ENCODE data around the gene SERTAD2.

Gene SERTAD2

DNA sequence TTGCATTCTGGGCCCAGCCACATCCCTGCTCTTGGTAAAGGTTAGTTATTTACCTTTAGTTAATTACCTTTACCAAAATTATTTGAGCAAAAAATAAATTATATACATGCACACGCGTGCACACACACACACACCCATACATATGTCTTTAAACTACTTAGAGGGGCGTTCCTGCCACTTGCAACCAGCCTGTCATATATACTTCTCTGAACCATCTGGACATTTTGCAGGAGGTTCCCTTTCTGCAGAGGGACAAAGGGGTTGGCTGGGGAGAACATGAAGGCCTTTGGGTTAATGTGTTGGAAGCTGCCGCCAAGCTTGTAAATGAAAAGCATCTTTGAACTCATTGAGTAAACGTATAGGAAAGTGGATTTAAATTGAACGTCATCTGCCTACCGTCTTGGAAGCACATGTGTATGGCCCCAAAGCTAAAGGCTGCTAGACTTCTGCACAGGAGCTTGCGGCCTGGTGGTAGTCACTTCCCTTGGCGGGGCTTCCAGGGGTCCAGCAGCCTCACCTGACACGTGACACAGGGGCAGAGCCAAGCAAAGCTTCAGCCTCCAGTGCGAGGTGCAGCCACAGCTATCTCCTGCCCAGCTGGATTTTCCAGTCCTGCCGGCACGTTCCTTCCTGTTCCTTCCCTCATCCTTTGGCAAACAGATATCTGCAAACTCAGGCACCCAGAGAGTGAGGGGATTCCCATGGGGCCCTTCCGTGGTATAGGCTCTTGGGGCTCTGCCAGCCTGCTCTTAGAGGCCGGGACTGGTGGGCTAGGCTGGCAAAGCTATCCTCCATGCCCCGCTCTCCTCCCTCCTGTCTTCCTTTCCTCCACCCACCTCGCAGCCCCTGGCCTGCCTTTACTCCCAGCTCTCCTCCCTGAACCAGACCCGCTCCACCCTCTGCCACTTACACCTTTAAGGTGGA is 46.1 kb downstream of the SERTAD2 start:
- no peak for DNase-seq

DNA sequence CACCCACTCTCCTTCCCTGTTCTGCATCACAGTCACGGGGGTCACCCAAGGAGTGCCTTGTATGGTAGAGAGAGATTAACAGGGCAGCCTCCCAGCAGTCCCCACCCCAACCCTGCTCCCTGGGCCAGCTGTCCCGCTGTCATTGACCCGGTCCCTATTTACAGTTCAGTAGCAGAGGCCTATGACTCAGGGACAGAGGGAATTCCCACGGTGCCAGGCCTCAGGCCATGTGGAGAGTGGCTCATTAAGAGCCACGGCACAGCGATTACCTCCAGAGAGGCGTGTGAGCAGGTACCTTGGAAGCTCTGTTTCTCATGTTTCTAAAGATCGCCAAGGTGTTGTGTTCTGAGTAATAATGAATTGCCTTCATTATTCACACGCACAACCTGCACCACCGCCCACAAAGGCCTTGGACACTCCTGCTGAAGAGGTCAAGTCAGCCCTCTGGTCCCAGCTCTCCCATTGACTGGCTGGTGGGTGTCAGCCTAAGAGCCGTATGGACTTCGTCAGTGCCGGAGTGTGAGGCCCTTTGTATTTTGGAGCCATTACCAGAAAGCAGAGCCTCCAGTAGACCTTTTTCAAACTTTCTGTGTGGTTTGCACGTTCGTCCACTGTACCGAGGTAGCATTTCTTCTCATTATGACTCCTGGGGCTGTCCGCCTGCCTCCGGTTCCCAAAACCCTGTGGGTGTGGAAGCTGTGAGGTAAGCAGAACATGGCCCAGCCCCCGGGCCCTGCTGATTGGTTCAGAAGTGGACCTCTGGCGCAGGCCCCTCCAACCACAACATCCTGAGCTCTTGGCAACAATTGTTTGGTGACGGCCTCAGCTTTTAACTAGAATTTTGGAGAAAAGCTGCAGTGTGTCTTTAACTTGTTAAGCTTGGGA is 47.0 kb downstream of the SERTAD2 start:
- DNase-seq, result no peak

DNA sequence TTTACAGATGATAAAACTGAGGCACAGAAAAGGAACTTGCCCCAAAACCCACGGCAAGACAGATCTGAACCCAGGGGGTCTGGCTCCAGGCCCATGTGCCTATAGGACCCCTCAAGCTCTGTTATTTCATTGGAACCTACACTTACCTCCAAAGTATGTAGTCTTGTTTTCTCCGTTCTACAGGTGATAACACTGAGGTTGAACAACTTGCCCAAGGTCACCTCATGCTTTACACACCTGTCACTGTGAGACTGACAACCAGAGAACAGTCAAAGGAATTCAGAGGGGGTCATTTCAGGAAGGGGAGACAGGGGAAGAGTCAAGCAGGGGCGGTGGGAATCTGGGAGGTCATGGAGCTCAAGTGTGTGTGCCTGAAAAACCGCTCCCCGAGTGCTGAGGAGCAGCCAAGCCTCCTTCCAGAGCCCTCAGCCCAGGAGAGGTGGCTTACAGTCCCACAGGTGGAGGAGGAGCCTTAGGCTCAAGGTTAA is 47.7 kb downstream of the SERTAD2 start:
- DNase-seq, result no peak

DNA sequence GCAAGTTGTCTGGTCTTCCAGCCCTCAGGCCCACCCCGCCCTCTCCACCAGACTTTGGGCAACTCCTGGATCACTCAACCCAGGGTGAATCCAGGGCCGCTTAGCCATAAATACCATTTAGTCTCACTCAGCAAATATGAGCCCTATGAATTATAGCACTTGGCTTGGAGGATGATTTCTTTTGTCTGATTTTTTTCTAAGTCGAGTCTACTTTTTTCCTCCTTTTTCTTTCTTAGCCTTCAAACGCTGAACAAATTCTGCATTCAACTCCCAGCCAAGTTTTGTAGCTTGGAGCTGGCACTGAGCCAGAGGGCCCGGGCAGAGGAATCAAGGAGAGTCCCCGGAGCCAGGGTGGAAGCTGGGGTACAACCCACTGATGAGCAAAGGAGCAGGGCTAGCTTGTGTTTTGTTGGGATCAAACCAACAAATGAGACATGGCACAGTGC is 48.7 kb downstream of the SERTAD2 start:
- no peak for DNase-seq

DNA sequence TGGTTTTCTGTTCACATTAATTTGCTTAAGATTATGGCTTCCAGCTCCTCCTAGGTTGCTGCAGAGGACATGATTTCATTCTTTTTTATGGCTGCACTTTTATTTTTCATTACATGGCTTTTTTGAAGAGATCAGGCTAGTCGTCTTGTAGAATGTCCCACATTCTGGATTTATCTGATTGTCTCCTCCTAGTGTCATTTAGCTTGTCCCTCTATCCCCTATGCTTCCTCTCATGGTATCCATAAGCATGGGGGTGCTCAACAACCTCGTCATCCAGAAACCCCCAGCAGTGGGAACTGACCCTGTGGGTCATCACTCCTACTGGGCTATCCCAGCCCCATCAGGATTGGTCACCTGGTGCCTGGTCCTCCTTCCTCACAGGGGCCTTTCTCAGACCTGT is 49.6 kb downstream of the SERTAD2 start:
- no peak for DNase-seq

DNA sequence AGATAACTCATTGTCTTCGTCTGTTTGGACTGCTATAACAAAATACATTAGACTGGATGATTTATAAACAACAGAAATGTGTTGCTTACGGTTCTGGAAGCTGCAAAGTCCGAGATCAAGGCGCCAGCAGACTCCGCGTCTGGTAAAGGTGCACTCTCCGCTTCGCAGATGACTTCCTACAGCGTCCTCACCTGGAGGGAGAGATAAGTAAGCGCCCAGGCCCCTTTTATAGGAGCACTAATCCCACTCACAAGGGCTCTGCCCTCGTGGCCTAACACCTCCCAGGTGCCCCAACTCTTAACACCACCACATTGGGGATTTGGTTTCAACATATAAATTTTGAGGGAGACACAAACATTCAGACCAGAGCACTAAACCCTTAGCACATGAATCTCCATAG is 51.3 kb downstream of the SERTAD2 start:
- DNase-seq, result no peak

DNA sequence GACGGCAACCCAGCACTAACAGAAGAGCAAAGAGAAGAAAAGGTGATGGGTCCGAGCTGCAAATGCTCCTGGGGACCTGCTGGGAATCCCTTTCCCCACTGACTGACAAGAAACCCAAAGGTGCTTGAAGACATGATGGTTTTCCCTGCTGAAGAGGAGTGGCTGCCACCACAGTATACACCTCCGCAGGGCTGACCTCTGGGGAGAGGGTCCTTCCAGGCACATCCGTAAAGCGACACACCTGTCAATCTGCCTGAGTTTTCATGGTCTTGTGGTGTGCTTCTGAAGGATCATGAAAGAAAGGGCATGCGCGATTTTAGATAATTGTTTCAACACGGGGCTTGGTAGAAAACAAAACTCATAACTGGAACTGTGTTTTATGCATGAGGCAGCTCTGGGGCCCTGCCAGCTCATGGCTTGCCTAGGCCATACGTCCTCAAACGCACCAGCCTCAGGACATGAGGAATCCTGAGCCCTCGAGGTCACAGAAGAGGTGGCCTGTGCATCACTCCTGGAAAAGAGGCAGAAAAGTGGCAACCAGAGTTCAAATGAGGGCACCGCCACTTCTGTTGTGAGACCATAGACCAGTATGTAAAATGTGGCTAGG is 51.8 kb downstream of the SERTAD2 start:
- no peak for DNase-seq

DNA sequence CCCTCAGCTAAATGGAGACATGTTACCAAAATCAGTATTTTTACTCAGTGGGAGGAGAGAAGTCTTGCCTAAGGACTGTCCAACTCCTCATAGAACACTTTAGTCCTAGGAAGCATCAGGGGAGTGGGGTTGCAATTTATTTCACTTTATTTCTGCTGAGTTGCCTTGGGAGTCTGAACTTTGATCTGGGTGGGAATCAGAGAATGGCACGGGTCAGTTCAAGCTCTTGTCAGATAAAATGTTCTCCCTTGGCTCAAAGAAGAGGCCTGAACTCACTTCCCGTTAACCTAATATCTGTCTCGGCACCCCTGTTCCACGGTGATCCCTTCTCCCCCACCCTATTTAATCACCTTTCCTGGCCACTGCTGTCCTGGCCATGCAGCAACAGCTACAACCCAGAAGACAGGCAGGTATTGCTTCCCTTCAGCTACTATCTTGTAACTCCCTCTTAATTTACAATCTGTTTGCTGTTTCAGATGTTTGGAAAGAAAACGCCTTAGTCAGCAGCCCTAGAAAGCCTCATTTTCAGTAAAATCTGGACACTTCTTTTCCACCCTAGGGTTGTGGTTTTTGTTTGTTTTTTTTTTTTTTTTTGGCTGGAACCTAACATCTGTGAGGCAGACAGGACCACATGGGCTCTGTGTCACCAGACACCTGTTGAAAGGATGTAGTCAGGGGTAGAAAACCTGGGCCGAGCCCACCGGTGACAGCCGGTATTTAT is 52.5 kb downstream of the SERTAD2 start:
- DNase-seq, result no peak

DNA sequence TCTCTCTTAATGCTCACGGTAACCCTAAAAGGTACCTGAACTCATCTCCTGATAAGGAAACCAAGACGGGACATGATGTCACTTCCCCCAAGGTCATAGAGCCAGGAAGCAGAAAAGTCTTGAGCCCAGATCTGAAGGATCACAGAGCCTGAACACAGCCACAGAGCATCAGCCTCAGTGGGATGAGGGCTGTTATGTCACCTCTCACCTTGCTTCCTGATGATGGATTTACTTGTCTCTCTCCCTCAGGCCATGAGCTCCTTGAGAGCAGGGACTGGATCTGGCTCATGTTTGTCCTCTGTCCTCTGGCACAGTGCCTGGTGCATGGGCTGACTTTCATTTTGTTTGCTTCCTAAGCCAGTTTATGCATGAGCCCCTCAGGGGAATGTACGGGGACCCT is 54.2 kb downstream of the SERTAD2 start:
- DNase-seq, result no peak

DNA sequence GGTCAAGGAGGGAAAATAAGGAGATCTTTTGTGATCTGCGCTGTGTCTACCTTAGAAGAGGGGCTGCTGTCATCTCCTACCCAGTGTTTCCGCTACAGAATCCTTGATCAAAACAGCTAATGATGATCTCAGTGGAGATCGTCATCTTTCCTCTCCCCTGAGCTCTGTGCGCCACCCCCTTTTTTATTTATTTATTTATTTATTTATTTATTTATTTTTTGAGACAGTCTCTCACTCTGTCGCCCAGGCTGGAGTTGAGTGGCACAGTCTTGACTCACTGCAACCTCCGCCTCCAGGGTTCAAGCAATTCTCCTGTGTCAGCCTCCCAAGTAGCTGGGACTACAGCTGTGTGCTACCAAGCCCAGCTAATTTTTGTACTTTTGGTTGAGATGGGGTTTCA is 55.5 kb downstream of the SERTAD2 start:
- no peak for DNase-seq

DNA sequence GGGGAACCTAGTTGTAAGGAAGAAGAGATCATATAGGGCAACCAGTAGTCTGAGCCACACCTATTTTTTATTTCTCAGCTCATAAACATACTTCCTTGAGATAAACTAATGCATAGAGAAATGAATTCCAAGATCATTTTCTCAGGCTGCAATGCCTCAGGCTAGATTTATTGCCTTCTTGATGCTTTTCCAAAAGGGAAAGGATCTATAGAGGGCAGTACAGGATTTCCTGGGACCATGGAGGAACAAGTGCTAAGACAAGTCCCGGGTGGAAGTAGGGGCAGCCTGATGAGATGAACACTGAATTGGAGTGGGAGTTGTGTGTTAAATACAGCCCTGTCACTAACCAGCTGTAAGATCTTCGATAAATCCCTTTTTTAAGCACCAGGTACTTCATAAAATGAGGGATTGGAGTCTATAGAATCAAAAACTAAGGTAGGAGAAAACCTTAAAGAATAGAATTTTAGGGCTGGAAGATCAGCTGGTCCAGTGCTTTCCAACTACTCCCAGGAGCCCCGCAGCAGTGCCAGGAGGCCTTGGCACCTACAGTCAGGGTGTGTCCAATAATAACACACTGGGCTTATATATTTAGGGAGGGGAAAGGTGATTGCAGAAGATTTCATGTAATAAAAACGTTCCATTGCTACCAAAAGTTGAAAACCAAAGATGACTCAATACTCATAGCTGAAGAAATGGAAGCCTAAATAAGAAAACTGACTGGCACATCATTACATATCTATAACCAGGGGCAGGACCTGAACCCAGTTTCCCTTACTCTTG is 58.1 kb downstream of the SERTAD2 start:
- no peak for DNase-seq

DNA sequence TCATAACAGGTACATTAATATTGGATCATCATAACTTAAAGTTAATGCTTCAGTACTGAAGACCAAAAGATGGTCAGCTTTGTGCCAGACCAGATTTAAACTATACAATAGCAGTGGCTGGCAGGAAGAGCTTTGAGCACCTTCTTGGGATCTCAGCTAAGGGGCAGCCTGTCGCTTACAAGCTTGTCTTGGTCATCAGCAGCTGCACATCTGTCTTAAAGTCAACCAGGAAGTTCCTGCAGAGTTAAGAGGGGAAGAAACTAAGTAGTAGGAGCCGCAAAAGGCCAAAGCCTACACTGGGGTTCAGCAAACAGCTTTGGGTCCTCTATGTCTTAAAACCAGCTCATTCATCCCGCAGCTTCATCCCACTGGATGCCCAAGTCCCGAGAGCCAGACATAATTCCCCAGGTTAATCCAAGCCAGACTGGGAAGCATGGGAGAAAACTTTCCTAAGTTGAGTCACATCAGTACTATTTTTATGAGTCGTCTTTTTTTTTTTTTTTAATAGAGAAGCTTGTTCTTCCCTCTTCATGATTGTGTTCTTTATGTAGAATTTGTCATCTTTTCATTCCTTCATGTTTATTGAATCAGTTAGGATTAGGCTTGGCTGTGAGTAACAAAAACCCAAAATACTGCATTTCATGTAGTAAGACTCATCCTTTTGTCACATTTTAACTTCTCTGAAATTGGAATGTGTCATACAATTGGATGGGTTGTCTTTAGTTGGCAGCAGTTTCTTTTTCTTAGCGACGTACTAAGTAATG is 59.3 kb downstream of the SERTAD2 start:
- no peak for DNase-seq

DNA sequence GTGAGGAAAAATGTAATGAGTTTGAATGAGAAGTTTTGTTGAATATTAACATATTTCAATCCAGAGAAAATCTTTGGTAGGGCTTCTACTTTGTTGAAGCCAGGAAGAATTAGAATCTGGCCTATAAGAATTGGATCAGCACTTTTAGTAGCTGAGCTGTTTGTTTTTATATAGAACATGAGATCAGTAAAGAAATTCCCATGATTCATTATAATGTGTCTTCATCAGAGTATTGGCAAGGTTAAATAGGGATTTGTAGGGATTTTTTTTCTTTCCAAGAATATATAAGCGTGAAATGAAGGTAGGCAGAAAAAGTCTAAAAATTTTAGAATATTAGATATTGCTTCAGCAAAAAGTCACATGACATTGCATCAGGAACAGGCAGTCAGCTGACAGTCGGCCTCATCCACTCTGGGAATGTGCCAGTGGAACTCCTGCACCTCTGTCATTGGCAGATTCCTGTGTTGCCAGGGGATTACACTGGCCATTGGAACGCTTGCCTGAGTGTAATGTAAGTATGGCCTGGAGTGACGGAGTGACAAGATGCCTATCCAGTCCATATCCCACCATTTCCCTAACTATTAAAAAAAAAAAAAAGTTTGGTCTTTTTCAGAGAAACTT is 60.6 kb downstream of the SERTAD2 start:
- DNase-seq, result no peak

DNA sequence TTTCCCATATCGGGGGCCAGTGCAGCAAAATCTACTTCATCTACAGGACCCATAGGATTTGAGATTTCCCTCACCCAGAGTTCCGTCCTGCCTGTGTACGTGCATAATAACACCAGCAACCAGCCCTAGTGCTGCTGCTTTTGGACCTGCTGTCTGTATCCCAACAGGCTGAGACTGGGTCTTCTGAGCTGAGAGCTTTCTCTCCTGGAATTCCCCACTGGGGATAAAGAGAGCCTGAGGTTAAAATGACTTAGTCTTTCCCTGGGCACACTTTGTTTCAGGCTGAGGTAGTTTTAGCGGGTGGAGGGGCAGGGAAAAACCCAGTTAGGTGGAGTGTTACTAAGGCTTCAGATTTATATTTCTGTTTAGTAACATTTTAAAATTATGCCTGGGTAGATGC is 62.5 kb downstream of the SERTAD2 start:
- DNase-seq, result no peak

DNA sequence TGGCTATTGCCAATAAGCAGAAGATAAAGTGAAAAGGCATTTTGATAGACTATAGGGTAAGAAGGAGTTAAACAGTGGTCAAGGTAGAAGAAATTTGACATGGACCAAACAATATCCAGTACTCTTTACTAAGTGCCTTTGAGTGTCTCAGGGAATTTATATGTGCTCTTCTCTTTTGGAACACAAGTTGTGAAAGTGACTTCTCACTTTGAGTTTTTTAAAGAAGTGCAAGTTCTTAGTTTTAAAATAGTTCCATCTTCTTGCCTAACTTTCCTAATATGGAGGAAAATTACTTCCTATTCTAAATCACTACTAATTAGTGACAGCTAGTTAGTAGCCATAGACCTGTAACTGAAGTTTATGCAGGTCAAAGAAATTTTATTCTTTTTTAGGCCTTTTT is 66.2 kb downstream of the SERTAD2 start:
- DNase-seq, result no peak

DNA sequence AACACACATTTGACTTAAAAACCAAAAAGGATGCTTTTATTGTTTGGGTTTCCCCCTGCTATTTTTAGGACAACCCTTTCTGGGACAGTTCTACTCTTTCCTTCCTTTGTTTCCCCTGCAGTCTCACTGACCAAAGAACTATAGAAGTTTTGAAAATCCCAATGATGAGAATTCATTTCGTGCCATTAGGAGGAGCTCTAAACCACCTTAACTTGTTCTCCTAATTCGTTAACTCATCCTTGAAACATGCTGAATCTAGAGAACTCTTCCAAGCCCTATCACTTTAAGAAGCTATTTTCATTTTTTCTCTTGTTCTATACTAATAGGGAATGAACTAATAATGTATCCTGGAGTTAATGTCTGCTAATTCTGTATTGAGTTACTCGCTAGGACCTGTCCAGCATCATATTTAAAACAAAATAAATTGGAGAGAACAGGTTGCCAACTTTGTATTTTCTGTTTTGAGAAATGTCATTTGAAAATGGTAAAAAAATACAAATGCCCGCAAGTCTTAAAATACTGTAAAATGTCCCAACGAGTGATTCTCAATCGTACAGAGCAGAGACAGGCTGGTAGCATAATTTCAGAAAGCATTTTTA is 66.7 kb downstream of the SERTAD2 start:
- DNase-seq, result no peak

DNA sequence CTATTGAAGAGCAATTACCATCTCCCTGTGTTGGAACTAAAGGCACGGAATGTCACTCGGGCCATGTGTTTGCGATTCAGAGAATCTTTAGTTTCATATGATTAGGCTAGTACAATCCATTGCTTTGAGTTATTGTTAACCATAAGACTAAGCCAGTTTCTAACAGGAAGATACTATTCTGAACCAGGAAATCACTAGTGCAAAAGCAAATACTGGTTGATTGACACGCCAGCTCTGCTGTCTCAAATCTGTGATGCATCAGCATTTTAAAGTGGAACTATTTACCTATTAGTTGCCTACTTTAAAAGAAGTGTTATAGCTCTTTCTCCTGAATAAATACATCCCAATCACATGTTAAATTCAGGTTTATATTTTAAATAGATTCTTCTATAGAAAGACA is 67.7 kb downstream of the SERTAD2 start:
- DNase-seq, result no peak

DNA sequence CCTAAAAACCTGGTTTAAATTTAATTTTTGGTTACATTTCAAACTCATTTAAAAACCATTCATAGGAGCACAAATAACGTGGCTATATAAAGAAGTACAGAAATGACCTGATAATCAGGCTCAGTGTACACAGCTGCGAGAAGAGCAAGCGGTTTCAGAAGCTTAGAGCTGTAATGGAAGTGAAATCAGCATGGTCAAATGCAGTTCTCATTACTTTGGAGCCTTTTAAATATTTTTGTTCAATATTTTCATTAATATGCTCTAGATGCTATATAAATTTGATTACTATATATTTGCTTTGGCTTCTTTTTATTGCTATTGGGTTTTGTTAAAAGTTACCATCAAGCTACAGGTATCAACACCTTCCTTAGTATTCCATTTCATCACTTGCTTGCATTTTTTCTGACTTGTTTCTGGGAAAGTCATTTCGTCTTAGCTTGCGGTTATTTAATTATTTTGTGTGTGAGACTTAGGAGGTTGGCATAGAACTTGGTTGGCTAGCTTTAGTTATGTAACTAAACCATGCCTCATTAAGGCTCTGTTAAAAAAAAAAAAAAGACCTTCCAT is 70.9 kb downstream of the SERTAD2 start:
- DNase-seq, result peak; percentile 49 to 67

DNA sequence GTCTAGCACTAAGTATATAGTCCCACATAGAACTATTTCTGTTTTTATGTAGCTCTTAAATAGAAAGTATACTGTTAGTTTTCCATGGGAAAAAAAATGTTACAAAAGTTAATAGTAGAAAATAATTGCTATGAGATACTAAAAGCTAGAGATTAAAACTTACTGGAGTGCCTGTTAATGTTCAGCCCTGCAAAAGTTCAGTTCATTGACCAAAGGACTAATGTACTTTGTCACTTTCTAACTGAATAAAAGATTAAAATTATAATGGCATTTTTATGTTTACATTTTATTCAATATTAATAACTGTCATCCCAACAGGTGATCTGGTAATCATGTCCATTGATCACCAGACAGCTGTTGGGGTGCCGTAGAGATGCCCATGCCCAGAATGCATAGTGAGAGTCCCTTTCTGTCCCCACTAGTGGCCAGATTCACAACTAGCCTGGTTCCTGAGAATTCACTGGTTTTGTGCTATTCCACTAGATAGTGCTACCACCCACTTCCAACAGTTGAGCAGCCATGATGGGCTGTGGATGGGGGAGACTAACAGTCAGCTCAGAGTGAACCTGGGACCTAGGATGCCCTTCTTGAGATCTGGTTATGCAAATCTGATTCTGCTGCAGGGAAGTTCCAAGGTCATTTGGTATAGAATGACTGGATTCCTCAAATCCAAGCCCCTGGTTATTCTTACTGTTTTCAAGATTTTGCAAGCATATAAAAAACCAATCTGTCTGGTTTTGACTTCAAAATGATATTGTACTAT is 71.8 kb downstream of the SERTAD2 start:
- peak; percentile 18 to 48 for DNase-seq

Data from NCI-H1930 (cell line).